ENCODE results near the gene LRRC26. TPM values are rescaled to one million over a fixed set of nuclear protein-coding genes. Genes with fewer than 3 reads are reported as not detected.

LRRC26 gene
- total and polyA plus RNA-seq, 4 donors = not detected

- no peaks in the 10 kb centered on the region for H3K4me1 ChIP-seq (ENCODE audit: control insufficient read depth in 1 of 2, insufficient read depth in 2 of 2, low read length in 2 of 2)
- peaks cover 1% of the 10 kb centered on the region for H3K9me3 ChIP-seq (ENCODE audit: control insufficient read depth, low read length)
- intact Hi-C loops (cut with DNase I) = no loop called here
- no peak overlapping the region for H3K27ac ChIP-seq (ENCODE audit: low read depth in 1 of 2, low read length in 2 of 2)
- ATAC-seq (ENCODE audit: low FRiP score) (no peak), DNase-seq (no peak)
- 50 to 64% methylated on average over 4 of the region's 4 CpGs for WGBS, 2 donors
- H3K27me3 ChIP-seq (ENCODE audit: control insufficient read depth in 1 of 2, insufficient read depth in 2 of 2, low read length in 1 of 2) = no peaks in the 10 kb centered on the region
- no peak overlapping the region for H3K4me3 ChIP-seq (ENCODE audit: low read length in 2 of 2)
- H3K36me3 ChIP-seq (ENCODE audit: control insufficient read depth in 1 of 2, insufficient read depth in 2 of 2, low read length in 1 of 2) = no peaks in the 10 kb centered on the region
These were observed 26.4 kb downstream of the LRRC26 start for GRCh38 chr9:137143459-137143858.

DNA sequence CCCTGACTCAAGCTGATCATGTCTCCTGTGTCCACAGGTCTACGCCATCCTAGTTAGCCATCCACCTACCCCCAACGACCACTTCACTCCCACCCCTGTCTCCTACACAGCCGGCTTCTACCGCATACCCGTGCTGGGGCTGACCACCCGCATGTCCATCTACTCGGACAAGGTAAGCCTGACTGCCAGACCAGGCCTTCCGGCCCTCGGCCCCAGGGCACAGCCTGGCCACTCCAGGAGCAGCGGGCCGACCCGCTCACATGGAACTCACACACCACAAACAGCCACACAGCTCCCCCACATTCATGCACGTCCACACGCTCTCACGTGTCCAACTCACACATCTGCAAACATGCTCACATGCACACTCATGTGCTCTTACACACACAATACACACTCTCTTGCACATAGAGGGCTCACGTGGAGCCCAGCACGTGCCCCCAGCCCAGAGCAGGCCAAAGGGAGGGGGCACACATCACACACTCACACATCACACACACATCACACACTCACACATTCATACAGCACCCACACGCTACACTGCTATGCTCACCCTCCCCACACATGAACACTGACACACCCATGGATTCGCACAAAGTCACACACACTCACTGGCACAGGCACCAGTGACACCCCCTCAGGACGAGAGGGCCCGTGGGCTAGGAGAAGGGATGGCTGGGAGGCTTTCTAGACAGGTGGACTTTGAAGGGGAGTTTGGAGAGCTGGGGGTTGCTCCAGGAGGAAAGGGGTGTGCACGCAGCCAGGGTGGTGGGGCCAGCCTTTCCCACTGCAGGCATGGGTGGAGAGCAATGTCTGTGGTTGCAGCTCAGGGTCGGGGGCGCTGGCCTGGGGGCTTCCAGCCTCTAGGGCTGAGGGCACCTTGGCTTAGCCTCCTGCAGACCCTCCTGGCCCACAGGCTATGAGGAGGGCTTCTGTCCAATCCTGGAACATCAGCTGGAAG lies 27.6 kb downstream of the LRRC26 start:
- 70 to 77% methylated on average over 22 to 24 of the region's 24 CpGs for WGBS, 2 donors
- no peak for DNase-seq
- no peak overlapping the region for H3K4me3 ChIP-seq (ENCODE audit: low read length in 2 of 2)
- no peak for ATAC-seq (ENCODE audit: low FRiP score)
- H3K9me3 ChIP-seq (ENCODE audit: control insufficient read depth, low read length) = peaks cover 1% of the 10 kb centered on the region
- no peaks in the 10 kb centered on the region for H3K4me1 ChIP-seq (ENCODE audit: control insufficient read depth in 1 of 2, insufficient read depth in 2 of 2, low read length in 2 of 2)
- no peaks in the 10 kb centered on the region for H3K36me3 ChIP-seq (ENCODE audit: control insufficient read depth in 1 of 2, insufficient read depth in 2 of 2, low read length in 1 of 2)
- no peak overlapping the region for H3K27ac ChIP-seq (ENCODE audit: low read depth in 1 of 2, low read length in 2 of 2)
- intact Hi-C loops (cut with DNase I) = no loop called here
- no peaks in the 10 kb centered on the region for H3K27me3 ChIP-seq (ENCODE audit: control insufficient read depth in 1 of 2, insufficient read depth in 2 of 2, low read length in 1 of 2)

DNA sequence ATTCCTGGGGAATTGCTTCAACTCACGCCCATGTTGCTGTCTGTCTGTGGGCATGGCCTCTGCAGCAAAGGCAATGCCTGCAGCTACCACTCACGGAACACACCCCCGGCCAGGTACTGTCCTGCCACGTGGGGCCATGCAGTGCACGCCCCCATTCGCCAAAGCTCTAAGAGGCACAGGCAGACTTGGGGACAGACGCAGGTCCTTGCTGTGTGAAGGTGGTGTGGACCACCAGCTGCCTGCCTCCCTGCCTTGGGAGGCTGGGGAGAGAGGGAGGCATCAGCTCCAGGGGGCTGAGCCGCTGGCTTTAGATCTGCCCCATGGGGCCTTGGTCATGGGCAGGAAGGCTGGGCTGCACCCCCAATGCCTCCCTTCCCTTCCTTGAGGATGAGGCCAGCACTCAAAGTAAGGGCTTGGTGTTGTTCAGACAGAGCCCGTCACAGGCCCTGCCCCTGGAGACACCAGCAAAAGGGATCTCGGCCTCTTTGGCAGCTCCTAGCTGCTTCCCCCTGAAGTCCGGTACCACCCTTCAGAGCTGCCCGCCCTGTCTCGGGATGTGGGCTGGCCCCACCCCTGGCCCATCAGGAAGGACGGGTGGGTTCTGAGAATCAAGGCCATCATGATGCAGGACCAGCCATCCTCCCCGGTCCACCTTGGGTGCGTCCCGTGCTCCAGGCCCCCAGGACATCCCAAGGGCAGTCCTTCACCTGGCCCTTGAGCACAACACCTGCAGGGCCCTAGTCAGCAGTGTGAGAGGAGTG lies 28.6 kb downstream of the LRRC26 start:
- DNase-seq = no peak
- ATAC-seq (ENCODE audit: low FRiP score) = no peak
- intact Hi-C loops (cut with DNase I) = no loop called here
- no peaks in the 10 kb centered on the region for H3K36me3 ChIP-seq (ENCODE audit: control insufficient read depth in 1 of 2, insufficient read depth in 2 of 2, low read length in 1 of 2)
- H3K4me1 ChIP-seq (ENCODE audit: control insufficient read depth in 1 of 2, insufficient read depth in 2 of 2, low read length in 2 of 2) = no peaks in the 10 kb centered on the region
- no peak overlapping the region for H3K27ac ChIP-seq (ENCODE audit: low read depth in 1 of 2, low read length in 2 of 2)
- H3K4me3 ChIP-seq (ENCODE audit: low read length in 2 of 2) = no peak overlapping the region
- WGBS, 2 donors = 73 to 75% methylated on average over 17 of the region's 17 CpGs
- H3K27me3 ChIP-seq (ENCODE audit: control insufficient read depth in 1 of 2, insufficient read depth in 2 of 2, low read length in 1 of 2) = no peaks in the 10 kb centered on the region
- no peaks in the 10 kb centered on the region for H3K9me3 ChIP-seq (ENCODE audit: control insufficient read depth, low read length)

GRCh38 chr9:137140151-137141012 lies 29.5 kb downstream of the LRRC26 start:
- intact Hi-C loops (cut with DNase I) = no loop called here
- no peaks in the 10 kb centered on the region for H3K27me3 ChIP-seq (ENCODE audit: control insufficient read depth in 1 of 2, insufficient read depth in 2 of 2, low read length in 1 of 2)
- no peak overlapping the region for H3K27ac ChIP-seq (ENCODE audit: low read depth in 1 of 2, low read length in 2 of 2)
- no peaks in the 10 kb centered on the region for H3K9me3 ChIP-seq (ENCODE audit: control insufficient read depth, low read length)
- DNase-seq (no peak), ATAC-seq (ENCODE audit: low FRiP score) (no peak)
- no peaks in the 10 kb centered on the region for H3K4me1 ChIP-seq (ENCODE audit: control insufficient read depth in 1 of 2, insufficient read depth in 2 of 2, low read length in 2 of 2)
- no peak overlapping the region for H3K4me3 ChIP-seq (ENCODE audit: low read length in 2 of 2)
- H3K36me3 ChIP-seq (ENCODE audit: control insufficient read depth in 1 of 2, insufficient read depth in 2 of 2, low read length in 1 of 2) = no peaks in the 10 kb centered on the region
- 53 to 57% methylated on average over 26 of the region's 26 CpGs for WGBS, 2 donors

DNA sequence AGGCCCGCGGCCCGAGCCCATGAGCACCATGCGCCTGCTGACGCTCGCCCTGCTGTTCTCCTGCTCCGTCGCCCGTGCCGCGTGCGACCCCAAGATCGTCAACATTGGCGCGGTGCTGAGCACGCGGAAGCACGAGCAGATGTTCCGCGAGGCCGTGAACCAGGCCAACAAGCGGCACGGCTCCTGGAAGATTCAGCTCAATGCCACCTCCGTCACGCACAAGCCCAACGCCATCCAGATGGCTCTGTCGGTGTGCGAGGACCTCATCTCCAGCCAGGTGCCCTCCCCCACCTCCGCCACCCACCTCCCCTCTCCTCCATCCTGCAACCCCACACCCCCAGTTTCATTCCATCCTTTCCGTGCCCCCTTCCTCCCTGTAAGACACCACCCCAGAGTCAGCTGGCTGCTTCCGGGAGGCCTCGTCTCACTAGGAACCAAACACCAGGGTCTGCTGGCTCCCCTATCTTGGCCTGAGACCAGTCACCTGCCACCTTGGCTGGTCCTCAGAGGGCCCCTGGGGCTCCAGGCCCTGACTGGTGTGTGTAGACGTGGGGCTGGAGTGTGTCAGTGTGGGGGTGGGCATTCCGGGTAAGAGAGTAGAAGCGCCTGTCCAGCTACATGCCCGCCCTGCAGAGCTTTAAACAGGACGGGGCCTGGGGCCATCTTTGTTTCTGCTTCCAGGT lies 30.2 kb downstream of the LRRC26 start:
- DNase-seq (no peak), ATAC-seq (ENCODE audit: low FRiP score) (no peak)
- Histone ChIP-seq H3K27ac (ENCODE audit: low read depth in 1 of 2, low read length in 2 of 2) (no peak overlapping the region), H3K9me3 (ENCODE audit: control insufficient read depth, low read length) (no peaks in the 10 kb centered on the region), H3K4me3 (ENCODE audit: low read length in 2 of 2) (no peak overlapping the region), H3K36me3 (ENCODE audit: control insufficient read depth in 1 of 2, insufficient read depth in 2 of 2, low read length in 1 of 2) (no peaks in the 10 kb centered on the region), H3K27me3 (ENCODE audit: control insufficient read depth in 1 of 2, insufficient read depth in 2 of 2, low read length in 1 of 2) (no peaks in the 10 kb centered on the region), H3K4me1 (ENCODE audit: control insufficient read depth in 1 of 2, insufficient read depth in 2 of 2, low read length in 2 of 2) (no peaks in the 10 kb centered on the region)
- 26% methylated on average over 37 of the region's 37 CpGs for WGBS, 2 donors
- intact Hi-C loops (cut with DNase I) = no loop called here

DNA sequence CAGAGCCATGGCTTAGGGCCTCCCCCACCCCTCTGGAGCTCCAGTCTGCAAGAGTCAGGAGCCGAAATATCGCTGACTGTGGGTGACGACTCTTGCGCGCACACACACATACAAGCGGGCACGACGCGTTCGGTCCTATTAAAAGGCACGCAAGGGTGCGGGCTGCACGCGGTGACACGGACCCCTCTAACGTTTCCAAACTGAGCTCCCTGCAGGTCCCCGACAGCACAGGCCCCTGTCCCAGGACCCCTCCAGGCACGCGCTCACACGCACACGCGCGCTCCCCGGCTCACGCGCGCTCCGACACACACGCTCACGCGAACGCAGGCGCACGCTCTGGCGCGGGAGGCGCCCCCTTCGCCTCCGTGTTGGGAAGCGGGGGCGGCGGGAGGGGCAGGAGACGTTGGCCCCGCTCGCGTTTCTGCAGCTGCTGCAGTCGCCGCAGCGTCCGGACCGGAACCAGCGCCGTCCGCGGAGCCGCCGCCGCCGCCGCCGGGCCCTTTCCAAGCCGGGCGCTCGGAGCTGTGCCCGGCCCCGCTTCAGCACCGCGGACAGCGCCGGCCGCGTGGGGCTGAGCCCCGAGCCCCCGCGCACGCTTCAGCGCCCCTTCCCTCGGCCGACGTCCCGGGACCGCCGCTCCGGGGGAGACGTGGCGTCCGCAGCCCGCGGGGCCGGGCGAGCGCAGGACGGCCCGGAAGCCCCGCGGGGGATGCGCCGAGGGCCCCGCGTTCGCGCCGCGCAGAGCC lies 31.0 kb downstream of the LRRC26 start, which contains the start of gene GRIN1:
GRIN1 (plus strand) TSS at position 433 of the 746 bp plus-strand sequence. CDS start 333 bp downstream, outside the sequence.
- H3K4me3 ChIP-seq (ENCODE audit: low read length in 2 of 2) = no peak within 1 kb of the TSS
- ATAC-seq (ENCODE audit: low FRiP score) (no peak), DNase-seq (no peak)
- H3K27me3 ChIP-seq (ENCODE audit: control insufficient read depth in 1 of 2, insufficient read depth in 2 of 2, low read length in 1 of 2) = no peaks in the 10 kb centered on the region
- intact Hi-C loops (cut with DNase I) = no loop called here
- 4% methylated on average over 89 to 104 of the region's 104 CpGs for WGBS, 2 donors
- H3K9me3 ChIP-seq (ENCODE audit: control insufficient read depth, low read length) = no peaks in the 10 kb centered on the region
- no peaks in the 10 kb centered on the region for H3K4me1 ChIP-seq (ENCODE audit: control insufficient read depth in 1 of 2, insufficient read depth in 2 of 2, low read length in 2 of 2)
- H3K36me3 ChIP-seq (ENCODE audit: control insufficient read depth in 1 of 2, insufficient read depth in 2 of 2, low read length in 1 of 2) = no peaks in the 10 kb centered on the region
- H3K27ac ChIP-seq (ENCODE audit: low read depth in 1 of 2, low read length in 2 of 2) = no peak within 1 kb of the TSS

- WGBS, 2 donors = 6 to 7% methylated on average over 25 of the region's 25 CpGs
- no peaks in the 10 kb centered on the region for H3K9me3 ChIP-seq (ENCODE audit: control insufficient read depth, low read length)
- H3K36me3 ChIP-seq (ENCODE audit: control insufficient read depth in 1 of 2, insufficient read depth in 2 of 2, low read length in 1 of 2) = no peaks in the 10 kb centered on the region
- H3K27me3 ChIP-seq (ENCODE audit: control insufficient read depth in 1 of 2, insufficient read depth in 2 of 2, low read length in 1 of 2) = no peaks in the 10 kb centered on the region
- no peak overlapping the region for H3K27ac ChIP-seq (ENCODE audit: low read depth in 1 of 2, low read length in 2 of 2)
- H3K4me1 ChIP-seq (ENCODE audit: control insufficient read depth in 1 of 2, insufficient read depth in 2 of 2, low read length in 2 of 2) = no peaks in the 10 kb centered on the region
- no peak for ATAC-seq (ENCODE audit: low FRiP score)
- intact Hi-C loops (cut with DNase I) = no loop called here
- no peak for DNase-seq
- no peak overlapping the region for H3K4me3 ChIP-seq (ENCODE audit: low read length in 2 of 2)
These were observed 31.7 kb downstream of the LRRC26 start for GRCh38 chr9:137138058-137138721.
